Ovary (tissue), 9 donors: ENCODE data around the gene RHBDL1. TPM values are rescaled to one million over a fixed set of nuclear protein-coding genes. Genes with fewer than 3 reads are reported as not detected.
A peak's percentile ranks its signal among the peaks of the same experiment; 100 is the strongest.

Experiments used
- DNase-seq, 5 donors: peaks; one replicate each; pipeline ENCODE4 v3.0.0-alpha.2; 2019 to 2020
- H3K27ac ChIP-seq, 2 donors: fragments of 200-600 bp; one replicate each; pipeline versions ENCODE4 v1.5.1 to v1.8.0; 2019 to 2022
- H3K27me3 ChIP-seq: fragments of 200-600 bp; one replicate; pipeline ENCODE4 v1.8.0; 2022
- H3K36me3 ChIP-seq: fragments of 200-600 bp; sonication (generic); one replicate; pipeline ENCODE4 v1.5.1; 2019
- H3K4me1 ChIP-seq: one replicate; pipeline ENCODE4 v1.8.1; 2013; ENCODE audit warnings: mild to moderate bottlenecking, moderate library complexity; ENCODE audit not compliant: insufficient read depth
- H3K4me3 ChIP-seq: fragments of 200-600 bp; sonication (generic); one replicate; pipeline ENCODE4 v1.5.1; 2017
- H3K9me3 ChIP-seq, 2 donors: fragments of 200-600 bp in 1 of 2; sonication (generic) in 1 of 2; one replicate each; pipeline versions ENCODE4 v1.5.1 to v1.8.1; 2013 to 2019; ENCODE audit warnings: mild to moderate bottlenecking in 1 of 2, moderate library complexity in 1 of 2
- EP300 ChIP-seq: sonication (generic); formaldehyde crosslinking; IDR thresholded peaks from one replicate; pipeline ENCODE4 v1.6.1; 2017; ENCODE audit warnings: antibody characterized with exemption
- POLR2A ChIP-seq: fragments of 450-650 bp; IDR thresholded peaks from one replicate; pipeline ENCODE4 v1.6.1; 2017; ENCODE audit warnings: antibody characterized with exemption, mild to moderate bottlenecking, moderate library complexity
- WGBS, 3 donors: extraction: QIAGEN DNeasy Blood & Tissue Kit in 1 of 3; methylation state at CpG; one replicate each; pipeline versions ENCODE4 v1.1.5 to v1.1.7; 2013 to 2017; 5-methylcytosine and 5-hydroxymethylcytosine counted together
- intact Hi-C, 4 donors: fragments of 100-400 bp; cut with DNase I; formaldehyde crosslinking; loops; one replicate each; pipeline versions ENCODE4 v1.11.0 to v1.15.1; 2022 to 2023
- polyA plus RNA-seq, 2 donors: library from polyadenylated mRNA; stranded (reverse); fragments of 200-250 nt in 1 of 2; fragments of 350-450 nt in 1 of 2; fragmentation: Illumina TruSeq in 1 of 2; extraction: RNeasy Lipid Tissue Mini Kit (QIAGEN cat#74804) in 1 of 2; gene quantifications; one replicate each; pipeline ENCODE4 v1.2.3, GENCODE V29; 2013 to 2014
- total RNA-seq, 7 donors: library from RNA; depleted of rRNA in 2 of 7; stranded (reverse); fragments of >200 nt in 2 of 7; fragmentation: NEBNext Ultra II Directional in 3 of 7; extraction: Animal tissue kit (Norgen Biotek cat#: 25700) in 3 of 7; gene quantifications; one replicate each; pipeline versions ENCODE4 v1.1.0 to v1.2.4, GENCODE V29; 2016 to 2023
- TF ChIP-seq, protein P1 (sequence below), 3 donors: fragments of 450-650 bp in 2 of 3; fragments of 200-600 bp in 1 of 3; IDR thresholded peaks; one replicate each; pipeline versions ENCODE4 v1.5.1 to v1.8.0; 2016 to 2022; ENCODE audit warnings: antibody characterized with exemption in 3 of 3, mild to moderate bottlenecking in 1 of 3
- donor health status: DM: no; HTN: no; CAD: no; lungs with moderate emphysema.
- donor health status: DM: no; HTN: no; CAD: no.
- donor health status: Bipolar disorder and iron deficiency.
- donor health status: DM: yes; HTN: yes; CAD: no.
- donor health status: DM: no; HTN: no; CAD: no.
- donor health status: DM: yes; HTN: yes; CAD: no.

Gene RHBDL1
- total and polyA plus RNA-seq, 9 donors = 0.50 to 4.3 (median 1.4) TPM; not detected in 1

DNA sequence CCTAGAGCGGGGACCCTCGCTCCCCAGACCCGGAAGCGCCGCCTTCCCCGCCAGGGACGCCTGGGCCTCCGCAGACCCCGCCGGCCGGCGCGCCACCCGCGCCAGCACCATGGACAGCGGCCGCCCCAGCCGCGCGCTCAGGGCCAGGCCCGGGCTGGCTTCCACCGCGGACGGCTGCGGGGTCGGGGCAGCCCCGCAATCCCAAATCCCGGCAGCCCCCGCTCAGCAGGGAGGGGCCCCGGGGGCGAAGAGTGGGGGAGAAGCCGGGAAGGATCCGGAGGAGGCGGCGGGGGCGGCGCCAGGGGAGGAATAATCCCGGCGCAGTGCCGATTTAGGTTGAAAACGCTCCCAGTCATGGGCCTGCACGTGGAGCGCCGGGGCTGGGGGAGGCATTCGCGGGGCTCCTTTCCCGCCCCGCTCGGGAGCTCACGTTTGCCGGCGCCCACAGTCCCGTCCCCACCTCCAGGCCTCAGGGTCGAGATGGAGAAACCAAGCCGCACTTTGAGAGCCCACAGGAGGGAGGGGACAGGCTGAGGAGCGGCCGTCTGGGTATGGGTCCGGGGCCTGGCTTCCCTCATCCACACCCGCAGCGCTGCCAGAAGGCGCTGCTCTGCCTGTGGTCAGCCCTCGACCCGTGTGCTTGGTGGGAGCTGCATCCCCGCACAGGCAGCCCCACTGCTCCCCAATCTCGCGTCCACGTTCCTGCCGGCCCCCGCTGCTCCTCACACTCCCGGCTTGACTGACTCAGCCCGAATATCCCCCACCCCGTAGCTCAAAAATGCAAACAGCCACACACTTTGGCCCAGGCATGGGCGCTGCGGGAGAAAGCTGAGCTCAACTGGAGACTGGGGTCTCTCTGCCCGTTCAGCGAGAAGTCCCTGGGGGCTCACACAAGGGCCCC, 25.5 kb downstream of the RHBDL1 start:
- 1 to 5% (median 4%) methylated on average over 40 to 76 of the region's 76 CpGs for WGBS, 3 donors
- H3K27me3 ChIP-seq = peaks cover 7% of the 10 kb centered on the region
- H3K4me1 ChIP-seq = no peaks in the 10 kb centered on the region
- H3K27ac ChIP-seq = no peak overlapping the region
- no peaks in the 10 kb centered on the region for H3K9me3 ChIP-seq
- H3K36me3 ChIP-seq = no peaks in the 10 kb centered on the region
- H3K4me3 ChIP-seq = no peak overlapping the region
- intact Hi-C loops = no loop called here
- peak in 2 of 5 donors; percentile 66 to 75 for DNase-seq
- TF ChIP-seq, protein P1, sequence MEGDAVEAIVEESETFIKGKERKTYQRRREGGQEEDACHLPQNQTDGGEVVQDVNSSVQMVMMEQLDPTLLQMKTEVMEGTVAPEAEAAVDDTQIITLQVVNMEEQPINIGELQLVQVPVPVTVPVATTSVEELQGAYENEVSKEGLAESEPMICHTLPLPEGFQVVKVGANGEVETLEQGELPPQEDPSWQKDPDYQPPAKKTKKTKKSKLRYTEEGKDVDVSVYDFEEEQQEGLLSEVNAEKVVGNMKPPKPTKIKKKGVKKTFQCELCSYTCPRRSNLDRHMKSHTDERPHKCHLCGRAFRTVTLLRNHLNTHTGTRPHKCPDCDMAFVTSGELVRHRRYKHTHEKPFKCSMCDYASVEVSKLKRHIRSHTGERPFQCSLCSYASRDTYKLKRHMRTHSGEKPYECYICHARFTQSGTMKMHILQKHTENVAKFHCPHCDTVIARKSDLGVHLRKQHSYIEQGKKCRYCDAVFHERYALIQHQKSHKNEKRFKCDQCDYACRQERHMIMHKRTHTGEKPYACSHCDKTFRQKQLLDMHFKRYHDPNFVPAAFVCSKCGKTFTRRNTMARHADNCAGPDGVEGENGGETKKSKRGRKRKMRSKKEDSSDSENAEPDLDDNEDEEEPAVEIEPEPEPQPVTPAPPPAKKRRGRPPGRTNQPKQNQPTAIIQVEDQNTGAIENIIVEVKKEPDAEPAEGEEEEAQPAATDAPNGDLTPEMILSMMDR (IDR thresholded peaks at IDR 0.05) = no peak
- TF ChIP-seq POLR2A = no peak
- no peak for TF ChIP-seq EP300

DNA sequence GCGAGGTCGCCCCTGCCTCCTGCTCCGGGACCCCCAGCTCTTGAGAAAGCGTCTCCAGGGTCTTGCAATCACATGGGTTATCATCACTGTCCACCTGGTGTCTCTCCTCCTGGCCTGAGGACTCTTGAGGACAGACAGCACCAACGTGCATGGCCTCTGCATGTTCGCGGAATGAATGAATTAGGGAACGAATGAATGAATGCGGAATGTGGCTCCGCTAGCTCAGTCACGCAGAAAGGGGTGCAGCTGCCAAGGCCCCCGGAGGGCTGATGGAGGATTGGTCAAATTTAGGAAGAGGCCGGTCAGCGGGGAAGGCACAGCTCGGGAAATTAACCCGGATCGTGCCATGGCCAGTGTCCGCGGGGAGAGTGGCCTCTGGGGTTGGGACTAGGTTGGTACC, 26.9 kb downstream of the RHBDL1 start:
- WGBS, 3 donors = 76 to 85% (median 84%) methylated on average over 19 of the region's 19 CpGs
- DNase-seq = no peak
- no peaks in the 10 kb centered on the region for H3K36me3 ChIP-seq

DNA sequence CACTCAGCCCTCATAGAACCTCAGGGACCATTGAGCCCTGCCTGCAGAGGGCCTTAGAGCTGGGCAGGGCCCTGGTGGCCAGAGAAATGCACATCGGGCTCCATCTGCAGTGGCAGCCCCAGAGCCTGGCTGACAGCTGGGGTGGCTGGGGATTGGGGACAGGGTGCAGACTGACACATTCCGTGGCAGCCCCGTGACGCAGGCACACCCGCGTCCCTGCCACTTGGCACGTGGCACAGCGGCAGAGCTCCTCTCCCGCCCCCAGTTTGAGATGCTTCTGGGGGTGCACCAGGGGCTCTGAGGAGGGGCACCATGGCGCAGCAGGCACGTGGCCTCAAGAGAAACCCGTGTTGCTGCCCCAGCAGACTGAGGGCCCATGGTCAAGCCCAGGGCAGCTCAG, 27.9 kb downstream of the RHBDL1 start:
- no peak for DNase-seq
- Histone ChIP-seq H3K9me3 (no peaks in the 10 kb centered on the region), H3K4me1 (no peaks in the 10 kb centered on the region), H3K36me3 (no peaks in the 10 kb centered on the region), H3K27me3 (peaks cover 7% of the 10 kb centered on the region), H3K4me3 (no peak overlapping the region), H3K27ac (no peak overlapping the region)
- TF ChIP-seq POLR2A (no peak), EP300 (no peak)
- TF ChIP-seq, protein P1 (IDR thresholded peaks at IDR 0.05) = no peak
- WGBS, 3 donors = 72 to 75% (median 75%) methylated on average over 7 to 12 of the region's 12 CpGs
- intact Hi-C loops = no loop called here

More for the DNA sequence above, 26.9 kb downstream of the RHBDL1 start:
- Histone ChIP-seq H3K27me3 (peaks cover 7% of the 10 kb centered on the region), H3K9me3 (no peaks in the 10 kb centered on the region), H3K4me1 (no peaks in the 10 kb centered on the region), H3K27ac (no peak overlapping the region), H3K4me3 (no peak overlapping the region)
- TF ChIP-seq POLR2A (no peak), EP300 (no peak)
- TF ChIP-seq, protein P1 (IDR thresholded peaks at IDR 0.05) = no peak
- intact Hi-C loops = no loop called here

DNA sequence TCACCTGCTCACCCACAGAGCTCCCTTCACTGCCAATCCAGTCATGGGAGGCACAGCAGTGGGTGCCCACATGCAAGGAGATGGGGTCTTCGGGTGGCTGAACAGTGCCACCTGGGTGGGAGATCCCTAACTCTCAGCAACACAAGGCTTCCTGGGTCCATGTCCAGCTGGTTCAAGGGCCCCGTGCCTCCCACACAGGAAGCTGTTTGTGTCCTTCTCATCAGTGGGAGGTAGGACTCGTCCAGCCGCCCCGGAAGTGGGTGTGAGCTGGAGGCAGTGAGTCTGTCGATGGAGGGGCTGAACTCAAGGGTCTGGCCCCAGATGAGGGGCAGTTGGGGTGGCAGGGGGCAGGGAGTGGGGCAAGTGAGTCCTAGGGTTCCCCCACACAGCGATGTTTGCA, 28.6 kb downstream of the RHBDL1 start:
- no peak overlapping the region for H3K27ac ChIP-seq
- TF ChIP-seq, protein P1 (IDR thresholded peaks at IDR 0.05) = no peak
- TF ChIP-seq POLR2A = no peak
- no peak for TF ChIP-seq EP300
- H3K27me3 ChIP-seq = peaks cover 9% of the 10 kb centered on the region
- no peak overlapping the region for H3K4me3 ChIP-seq
- 41 to 49% (median 44%) methylated on average over 7 of the region's 7 CpGs for WGBS, 3 donors
- no peaks in the 10 kb centered on the region for H3K9me3 ChIP-seq
- H3K4me1 ChIP-seq = no peaks in the 10 kb centered on the region
- DNase-seq = no peak
- H3K36me3 ChIP-seq = no peaks in the 10 kb centered on the region
- intact Hi-C loops = no loop called here
